Measurements from ENCODE around the gene FBN1. TPM values are rescaled to one million over a fixed set of nuclear protein-coding genes. Genes with fewer than 3 reads are reported as not detected.
A peak's percentile ranks its signal among the peaks of the same experiment; 100 is the strongest.

The FBN1 gene
- total and polyA plus RNA-seq, 2 donors (not counting 3 experiments of a cell fraction or from before 2014, with no cell fraction given): 107 to 111 TPM

DNA sequence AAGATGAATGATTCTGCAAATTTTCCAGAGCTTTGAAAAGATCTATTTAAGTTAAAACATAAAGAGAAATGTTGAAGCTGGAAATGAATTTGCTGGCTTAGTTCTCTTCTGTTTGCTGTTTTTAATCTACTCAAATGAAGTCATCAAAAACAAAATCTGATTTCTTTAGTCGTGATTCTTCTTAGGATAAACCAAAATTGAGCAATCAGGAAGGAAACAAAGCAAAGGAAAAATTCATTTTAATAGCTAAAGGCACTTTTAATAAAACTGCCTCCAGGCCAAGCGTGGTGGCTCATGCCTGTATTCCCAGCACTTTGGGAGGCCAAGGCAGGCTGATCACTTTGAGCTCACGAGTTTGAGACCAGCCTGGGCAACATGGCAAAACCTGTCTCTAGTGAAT, 223.1 kb downstream of the FBN1 start:
- H3K27ac ChIP-seq (ENCODE audit: insufficient read depth, low read depth, low read length): no peak overlapping the region
- H2AFZ ChIP-seq (ENCODE audit: low read depth, low read length): no peak overlapping the region
- peaks cover 10 to 25% of the 10 kb centered on the region in 2 experiments for H3K36me3 ChIP-seq (ENCODE audit: control insufficient read depth in 2 of 2, extremely low read depth in 1 of 2, insufficient read depth in 2 of 2, low read length in 2 of 2)
- BruUV-seq (replicated peaks): no TSS peak
- FAIRE-seq (peak; percentile 12), DNase-seq (ENCODE audit: low read depth, low spot score) (no peak)
- dilution Hi-C loops (cut with MboI; ENCODE audit: extremely low pct_ligation_motif_present, low sequenced_read_pairs): no loop called here
- H3K27me3 ChIP-seq (ENCODE audit: control insufficient read depth in 2 of 2, insufficient read depth in 2 of 2, low read length in 2 of 2): no peaks in the 10 kb centered on the region
- H3K4me2 ChIP-seq (ENCODE audit: insufficient read depth, low read length): no peak overlapping the region
- no peaks in the 10 kb centered on the region for H3K79me2 ChIP-seq (ENCODE audit: control insufficient read depth, insufficient read depth, low read length)
- TF ChIP-seq, protein P1, sequence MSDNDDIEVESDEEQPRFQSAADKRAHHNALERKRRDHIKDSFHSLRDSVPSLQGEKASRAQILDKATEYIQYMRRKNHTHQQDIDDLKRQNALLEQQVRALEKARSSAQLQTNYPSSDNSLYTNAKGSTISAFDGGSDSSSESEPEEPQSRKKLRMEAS (IDR thresholded peaks at IDR 0.05; ENCODE audit: insufficient read depth, insufficient read length): no peak
- TF ChIP-seq POLR2A (IDR thresholded peaks at IDR 0.05; ENCODE audit: low read depth, low read length) (no peak), POLR2AphosphoS5 (IDR thresholded peaks at IDR 0.05; ENCODE audit: insufficient read depth, low read depth, low read length) (no peak), CTCF (IDR thresholded peaks at IDR 0.05; ENCODE audit: extremely low read depth in 1 of 2, insufficient read depth in 1 of 2, low read depth in 1 of 2, low read length in 2 of 2) (no peak), FOS (IDR thresholded peaks at IDR 0.05; ENCODE audit: borderline replicate concordance, insufficient read depth, low read length) (no peak), JUN (IDR thresholded peaks at IDR 0.05; ENCODE audit: borderline replicate concordance, insufficient read depth, insufficient read length, low read depth) (no peak), EZH2 (IDR thresholded peaks at IDR 0.05; ENCODE audit: borderline replicate concordance, low read depth, low read length, severe bottlenecking) (no peak), GATA2 (IDR thresholded peaks at IDR 0.05; ENCODE audit: insufficient read depth, insufficient read length, low read depth, low read length) (no peak)
- intact Hi-C loops (cut with micrococcal nuclease): no loop called here
- peaks cover 10% of the 10 kb centered on the region for H3K4me1 ChIP-seq (ENCODE audit: control insufficient read depth, extremely low read depth, insufficient read depth, low read length)
- H4K20me1 ChIP-seq (replicated peaks; ENCODE audit: control insufficient read depth, extremely low read depth, insufficient read depth, low read length): no peaks in the 10 kb centered on the region
- CTCF ChIA-PET: interaction anchor here (0.7 to 1.8 kb wide), 4 partner anchors 16 to 64 kb away, joined by 3 to 9 read pairs (median 4); no protein-coding TSS in a partner anchor
- H3K9me1 ChIP-seq (replicated peaks; ENCODE audit: control insufficient read depth, extremely low read depth, insufficient read depth, low read length): no peaks in the 10 kb centered on the region
- POLR2A ChIA-PET: interaction anchor here (0.7 kb wide), 1 partner anchor 37 kb away, joined by 3 read pairs; no protein-coding TSS in a partner anchor
- H3K9me3 ChIP-seq (replicated peaks; ENCODE audit: control insufficient read depth, insufficient read depth, low read length): no peaks in the 10 kb centered on the region
- no peak overlapping the region for H3K4me3 ChIP-seq (replicated peaks in 1 of 3; ENCODE audit: insufficient read depth in 1 of 3, low read depth in 1 of 3, low read length in 3 of 3)
- no peak overlapping the region for H3K9ac ChIP-seq (replicated peaks; ENCODE audit: extremely low read depth, insufficient read depth, low read length)

Data from endothelial cell of umbilical vein (primary cell).